Trophoblast cell (in vitro differentiated cells and primary cell): ENCODE data around the gene TRAPPC14.
"Not testable (repeated sequence)": the region's sequence is repeated elsewhere in the genome, so short reads cannot be mapped to it uniquely, and the experiment has no call there.

ENCODE experiments used
- DNase-seq, 2 donors: peaks; one replicate each; pipeline ENCODE4 v3.0.0-alpha.2; 2016
- H2AFZ ChIP-seq: 2 replicates; pipeline ENCODE4 v1.6.1; 2013; ENCODE audit warnings: low read length, moderate library complexity, mild to moderate bottlenecking; ENCODE audit not compliant: insufficient read depth, poor library complexity
- H2AK5ac ChIP-seq: 2 replicates; pipeline ENCODE4 v1.6.1; 2013; ENCODE audit warnings: mild to moderate bottlenecking, low read length
- H2BK120ac ChIP-seq: 2 replicates; pipeline ENCODE4 v1.6.1; 2013; ENCODE audit warnings: low read length, mild to moderate bottlenecking, moderate library complexity; ENCODE audit not compliant: insufficient read depth, poor library complexity
- H2BK12ac ChIP-seq: 2 replicates; pipeline ENCODE4 v1.6.1; 2013; ENCODE audit warnings: mild to moderate bottlenecking, low read length, moderate library complexity
- H2BK5ac ChIP-seq: 2 replicates; pipeline ENCODE4 v1.6.1; 2013; ENCODE audit warnings: low read length, low read depth, moderate library complexity, mild to moderate bottlenecking; ENCODE audit not compliant: poor library complexity
- H3K14ac ChIP-seq: 2 replicates; pipeline ENCODE4 v1.6.1; 2013; ENCODE audit warnings: mild to moderate bottlenecking, low read length
- H3K18ac ChIP-seq: 2 replicates; pipeline ENCODE4 v1.6.1; 2013; ENCODE audit warnings: mild to moderate bottlenecking, low read length
- H3K23ac ChIP-seq: 2 replicates; pipeline ENCODE4 v1.6.1; 2013; ENCODE audit warnings: low read length
- H3K27ac ChIP-seq: 2 replicates; pipeline ENCODE4 v1.5.1; 2013; ENCODE audit warnings: low read depth, mild to moderate bottlenecking, inconsistent platforms, low read length, moderate library complexity
- H3K27me3 ChIP-seq: 2 replicates; pipeline ENCODE4 v1.6.1; 2013; ENCODE audit warnings: inconsistent platforms, mild to moderate bottlenecking, low read length, moderate library complexity; ENCODE audit not compliant: insufficient read depth
- H3K36me3 ChIP-seq, 2 experiments: 1 replicate in 1 of 2; 2 replicates in 1 of 2; pipeline ENCODE4 v1.6.1; 2013; ENCODE audit warnings: low read length in 2 of 2, mild to moderate bottlenecking in 2 of 2, moderate library complexity in 1 of 2; ENCODE audit not compliant: insufficient read depth in 2 of 2, control insufficient read depth in 1 of 2
- H3K4ac ChIP-seq: 2 replicates; pipeline ENCODE4 v1.6.1; 2013; ENCODE audit warnings: low read depth, mild to moderate bottlenecking, low read length, moderate library complexity
- H3K4me1 ChIP-seq, 2 experiments: 1 replicate in 1 of 2; 2 replicates in 1 of 2; pipeline ENCODE4 v1.6.1; 2013; ENCODE audit warnings: low read length in 2 of 2, mild to moderate bottlenecking in 2 of 2, moderate library complexity in 1 of 2; ENCODE audit not compliant: insufficient read depth in 2 of 2, control insufficient read depth in 1 of 2
- H3K4me2 ChIP-seq: 2 replicates; pipeline ENCODE4 v1.6.1; 2013; ENCODE audit warnings: inconsistent platforms, mild to moderate bottlenecking, low read length, moderate library complexity
- H3K4me3 ChIP-seq: 2 replicates; pipeline ENCODE4 v1.5.1; 2013; ENCODE audit warnings: mild to moderate bottlenecking, low read depth, low read length, inconsistent platforms
- H3K79me1 ChIP-seq: one replicate; pipeline ENCODE4 v1.6.1; 2013; ENCODE audit warnings: low read length
- H3K79me2 ChIP-seq: 2 replicates; pipeline ENCODE4 v1.6.1; 2013; ENCODE audit warnings: low read length, mild to moderate bottlenecking; ENCODE audit not compliant: control insufficient read depth, insufficient read depth, poor library complexity
- H3K9ac ChIP-seq: 2 replicates; pipeline ENCODE4 v1.6.1; 2013; ENCODE audit warnings: mild to moderate bottlenecking, low read length
- H3K9me3 ChIP-seq: 2 replicates; pipeline ENCODE4 v1.6.1; 2013; ENCODE audit warnings: low read depth, mild to moderate bottlenecking, control low read depth, inconsistent platforms, low read length; ENCODE audit not compliant: insufficient read depth
- H4K12ac ChIP-seq: 2 replicates; pipeline ENCODE4 v1.6.1; 2013; ENCODE audit warnings: low read depth, mild to moderate bottlenecking, low read length, moderate library complexity
- H4K8ac ChIP-seq: 2 replicates; pipeline ENCODE4 v1.6.1; 2013; ENCODE audit warnings: low read depth, mild to moderate bottlenecking, low read length, moderate library complexity
- H4K91ac ChIP-seq: one replicate; pipeline ENCODE4 v1.6.1; 2013; ENCODE audit warnings: low read depth, mild to moderate bottlenecking, low read length, moderate library complexity
- WGBS: extraction: QIAGEN DNeasy Blood & Tissue Kit; methylation state at CpG from one replicate; pipeline ENCODE4 v1.1.7; 2013; ENCODE audit warnings: missing lambda C conversion rate; ENCODE audit not compliant: insufficient read length, insufficient coverage; ENCODE audit errors: extremely low coverage; 5-methylcytosine and 5-hydroxymethylcytosine counted together

Gene TRAPPC14

DNA sequence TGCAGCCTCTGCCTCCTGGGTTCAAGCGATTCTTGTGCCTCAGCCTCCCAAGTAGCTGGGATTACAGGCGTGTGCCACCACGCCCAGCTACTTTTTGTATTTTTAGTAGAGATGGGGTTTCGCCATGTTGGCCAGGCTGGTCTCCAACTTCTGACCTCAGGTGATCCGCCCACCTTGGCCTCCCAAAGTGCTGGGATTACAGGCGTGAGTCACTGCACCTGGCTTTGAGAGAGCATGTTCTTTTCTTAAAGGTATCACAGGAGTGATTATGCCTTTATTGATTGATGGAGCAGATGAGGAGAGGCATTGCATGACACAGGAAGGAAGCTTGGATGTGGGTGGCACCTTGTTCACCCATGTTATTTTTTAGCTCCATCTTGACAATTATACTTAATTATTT, 24.6 kb upstream of the TRAPPC14 start:
- not testable (repeated sequence) for H2AFZ ChIP-seq, H3K4me2 ChIP-seq, H3K4me3 ChIP-seq, H3K4me1 ChIP-seq, H3K9ac ChIP-seq, H4K91ac ChIP-seq, H4K12ac ChIP-seq, H3K27ac ChIP-seq, H3K23ac ChIP-seq, H2BK120ac ChIP-seq, H2BK12ac ChIP-seq, H3K27me3 ChIP-seq, H3K79me2 ChIP-seq, H3K4ac ChIP-seq, H3K79me1 ChIP-seq, H3K14ac ChIP-seq, H2BK5ac ChIP-seq, H4K8ac ChIP-seq, H3K9me3 ChIP-seq, DNase-seq, H3K36me3 ChIP-seq, H3K18ac ChIP-seq, H2AK5ac ChIP-seq
- no CpG with 5 or more reads among the region's 6 CpGs for WGBS

DNA sequence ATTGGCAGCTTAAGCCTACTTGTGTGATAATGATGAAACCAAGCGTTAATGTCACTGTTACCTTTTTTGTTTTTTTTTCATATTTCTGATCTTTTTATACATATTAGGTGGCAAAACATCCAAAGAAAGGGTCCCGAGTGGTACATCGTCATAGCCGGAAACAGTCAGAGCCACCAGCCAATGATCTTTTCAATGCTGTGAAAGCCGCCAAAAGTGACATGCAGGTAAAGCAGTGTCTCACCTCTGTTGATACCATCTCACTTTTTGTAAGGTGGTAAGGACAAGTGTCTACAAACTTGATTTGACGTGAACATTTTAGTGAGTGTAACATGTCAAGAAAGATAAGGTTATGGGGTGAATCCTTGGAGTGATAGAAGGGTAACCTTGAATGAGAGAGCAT, 24.1 kb upstream of the TRAPPC14 start:
- H3K4ac ChIP-seq, H2AFZ ChIP-seq, H3K18ac ChIP-seq, H4K91ac ChIP-seq, H3K79me2 ChIP-seq, H4K8ac ChIP-seq, H3K9me3 ChIP-seq, H2BK5ac ChIP-seq, H4K12ac ChIP-seq, H3K79me1 ChIP-seq, H3K4me3 ChIP-seq, H2BK12ac ChIP-seq, DNase-seq, H2BK120ac ChIP-seq, H3K27ac ChIP-seq, H3K23ac ChIP-seq, H3K4me1 ChIP-seq, H2AK5ac ChIP-seq, H3K9ac ChIP-seq, H3K14ac ChIP-seq, H3K4me2 ChIP-seq, H3K36me3 ChIP-seq, H3K27me3 ChIP-seq: not testable (repeated sequence)
- no CpG with 5 or more reads among the region's 6 CpGs for WGBS

DNA sequence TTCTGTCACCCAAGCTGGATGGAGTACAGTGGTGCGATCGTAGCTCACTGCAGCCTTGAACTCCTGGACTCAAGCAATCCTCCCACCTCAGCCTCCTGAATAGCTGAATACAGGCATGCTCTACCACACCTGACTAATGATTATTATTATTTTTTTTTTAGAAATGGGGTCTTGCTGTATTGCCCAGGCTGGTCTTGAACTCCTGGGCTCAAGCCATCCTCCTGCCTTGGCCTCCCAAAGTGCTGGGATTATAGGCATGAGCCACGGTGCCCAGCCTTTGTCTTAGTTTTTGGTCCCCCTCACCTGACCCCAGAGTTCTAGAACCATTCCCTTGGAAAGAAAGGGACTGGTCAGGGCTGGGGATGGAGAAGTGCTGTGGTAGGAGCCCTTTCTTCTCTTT, 21.6 kb upstream of the TRAPPC14 start:
- not testable (repeated sequence) for H4K91ac ChIP-seq, H3K27ac ChIP-seq, H3K9ac ChIP-seq, H3K9me3 ChIP-seq, H2AK5ac ChIP-seq, H4K8ac ChIP-seq, H3K79me1 ChIP-seq, H4K12ac ChIP-seq, H3K36me3 ChIP-seq, H3K14ac ChIP-seq, H3K23ac ChIP-seq, H2AFZ ChIP-seq, H3K18ac ChIP-seq, H3K4me1 ChIP-seq, H3K27me3 ChIP-seq, H3K4ac ChIP-seq, H2BK5ac ChIP-seq, DNase-seq, H2BK12ac ChIP-seq, H3K4me3 ChIP-seq, H3K79me2 ChIP-seq, H3K4me2 ChIP-seq, H2BK120ac ChIP-seq
- WGBS, result no CpG with 5 or more reads among the region's 3 CpGs

DNA sequence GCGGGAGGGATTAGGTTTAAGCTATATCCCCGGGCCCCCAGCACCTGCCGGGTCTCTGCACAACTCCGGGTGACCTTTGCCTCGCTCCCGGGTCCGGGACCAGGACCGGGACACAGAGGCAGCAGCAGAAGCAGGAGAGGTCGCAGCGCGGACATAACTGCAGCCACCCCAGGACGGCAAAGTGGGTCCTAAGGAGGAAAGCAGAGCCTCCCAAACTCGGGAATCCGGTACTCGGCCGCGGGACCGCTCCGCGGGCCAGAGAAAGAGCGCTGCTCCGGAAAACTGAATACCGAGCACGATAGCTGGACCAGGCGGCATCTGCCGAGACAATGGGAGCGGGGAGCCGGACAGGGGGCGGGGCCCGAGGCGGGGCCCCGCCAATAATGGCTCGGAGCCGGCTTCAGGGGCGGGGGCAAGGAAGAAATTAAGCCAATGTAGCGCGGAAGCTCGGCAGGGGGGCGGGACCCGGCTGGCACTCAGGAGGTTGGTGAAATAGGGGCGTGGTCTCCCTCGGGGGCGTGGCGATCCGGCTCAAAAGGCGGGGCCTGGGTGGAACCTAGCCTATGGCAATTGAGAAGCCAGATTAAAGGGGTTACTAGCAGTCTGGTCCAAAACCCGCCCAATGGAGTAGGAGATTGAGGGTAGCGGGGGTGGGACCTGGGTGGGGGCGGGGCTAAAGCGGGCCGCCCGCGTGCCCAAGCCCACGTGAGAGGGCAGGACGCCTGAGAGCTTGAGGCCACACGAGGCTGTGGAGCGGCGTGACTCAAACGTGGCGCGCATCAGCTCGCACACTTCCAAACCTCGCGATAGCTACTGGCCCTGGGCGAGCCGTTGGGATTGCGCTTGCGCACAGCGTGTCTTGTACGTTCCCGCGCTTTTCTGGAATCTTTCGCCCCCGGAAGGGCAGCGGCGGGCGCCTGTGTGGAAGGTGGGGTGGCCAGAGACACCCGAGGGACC, 18.8 kb upstream of the TRAPPC14 start, which contains the start of the genes GPC2 and STAG3:
GPC2 (minus strand) TSS at position 337 of the 957 bp plus-strand sequence; CDS start at position 155, 182 bp downstream.
STAG3 (plus strand) TSS at position 874 of the 957 bp plus-strand sequence. CDS start 2,639 bp downstream, outside the sequence.
- peaks cover 5% of the 10 kb centered on the region for H3K27me3 ChIP-seq

More for the DNA sequence above, 18.8 kb upstream of the TRAPPC14 start, which contains the start of the genes GPC2 and STAG3:
- peak within 1 kb of the TSS; percentile 86 for H4K12ac ChIP-seq
- H2AK5ac ChIP-seq, result no peak within 1 kb of the TSS
- peak within 1 kb of the TSS; percentile 94 for H2AFZ ChIP-seq
- peak within 1 kb of the TSS; percentile 74 for H2BK120ac ChIP-seq
- H3K14ac ChIP-seq, result peak within 1 kb of the TSS; percentile 56
- peaks cover 4% of the 10 kb centered on the region for H3K9me3 ChIP-seq
- peak within 1 kb of the TSS; percentile 78 for H4K91ac ChIP-seq
- no peak within 1 kb of the TSS for H3K27ac ChIP-seq
- H3K18ac ChIP-seq, result peak within 1 kb of the TSS; percentile 67
- H3K79me2 ChIP-seq, result peaks cover 2% of the 10 kb centered on the region
- no CpG with 5 or more reads among the region's 78 CpGs for WGBS
- H3K4ac ChIP-seq, result peak within 1 kb of the TSS; percentile 62
- H3K23ac ChIP-seq, result no peak within 1 kb of the TSS
- peak; percentile 97 to 98 for DNase-seq
- H3K4me2 ChIP-seq, result peak within 1 kb of the TSS; percentile 97
- peak within 1 kb of the TSS; percentile 77 for H3K9ac ChIP-seq
- peak within 1 kb of the TSS; percentile 86 for H4K8ac ChIP-seq
- peak within 1 kb of the TSS; percentile 27 for H2BK5ac ChIP-seq
- no peak within 1 kb of the TSS for H2BK12ac ChIP-seq
- peak within 1 kb of the TSS; percentile 78 for H3K4me3 ChIP-seq
- H3K4me1 ChIP-seq, result peaks cover 2 to 3% of the 10 kb centered on the region in 2 experiments
- no peaks in the 10 kb centered on the region for H3K36me3 ChIP-seq
- peaks cover 3% of the 10 kb centered on the region for H3K79me1 ChIP-seq
